Caco-2 (cell line): ENCODE data around the gene PARD6G. TPM values are rescaled to one million over a fixed set of nuclear protein-coding genes. Genes with fewer than 3 reads are reported as not detected.
A peak's percentile ranks its signal among the peaks of the same experiment; 100 is the strongest.

Experiments used
- BruUV-seq: library from RNA; stranded (reverse); fragments of 400-500 nt; replicated peaks from 2 replicates; lab custom pipeline; 2021; lab: Mats Ljungman, UMichigan
- CTCF ChIA-PET: fragments of 300-600 bp; sonication (Branson Sonifier 250); formaldehyde crosslinking; loops from one replicate; lab custom pipeline; 2022; ENCODE audit warnings: antibody characterized with exemption; lab: Charles Lee
- POLR2A ChIA-PET: fragments of 300-600 bp; sonication (Branson Sonifier 250); formaldehyde crosslinking; loops from one replicate; lab custom pipeline; 2022; ENCODE audit warnings: antibody characterized with exemption; lab: Charles Lee
- DNase-seq, 2 experiments: peaks; one replicate each; pipeline versions ENCODE4 v3.0.0 to v3.0.0-alpha.2; 2020 to 2022
- H3K27me3 ChIP-seq: replicated peaks from 2 replicates; pipeline ENCODE4 v1.6.0; 2011; ENCODE audit warnings: low read length; ENCODE audit not compliant: control insufficient read depth, insufficient read depth
- H3K36me3 ChIP-seq: 2 replicates; pipeline ENCODE4 v1.5.1; 2011; ENCODE audit warnings: low read length; ENCODE audit not compliant: control insufficient read depth, insufficient read depth
- H3K4me1 ChIP-seq: fragments of 250-450 bp; sonication (Bioruptor Pico); 2 replicates; pipeline ENCODE4 v1.5.1; 2020; ENCODE audit warnings: mild to moderate bottlenecking
- H3K4me3 ChIP-seq: 2 replicates; pipeline ENCODE4 v1.5.1; 2011; ENCODE audit warnings: low read depth, mild to moderate bottlenecking, control low read depth, low read length
- H3K9me3 ChIP-seq: fragments of 250-450 bp; sonication (Bioruptor Pico); 2 replicates; pipeline ENCODE4 v1.5.1; 2020; ENCODE audit warnings: mild to moderate bottlenecking, moderate library complexity
- H3K27ac Mint-ChIP-seq: one replicate; pipeline ENCODE4 v1.8.0; 2022; ENCODE audit warnings: mixed read lengths; ENCODE audit not compliant: unreplicated experiment
- H3K27me3 Mint-ChIP-seq: one replicate; pipeline ENCODE4 v1.8.0; 2022; ENCODE audit warnings: mixed read lengths; ENCODE audit not compliant: insufficient read depth, unreplicated experiment
- H3K36me3 Mint-ChIP-seq: one replicate; pipeline ENCODE4 v1.8.0; 2022; ENCODE audit warnings: mild to moderate bottlenecking, mixed read lengths; ENCODE audit not compliant: insufficient read depth, unreplicated experiment
- H3K4me1 Mint-ChIP-seq: one replicate; pipeline ENCODE4 v1.8.0; 2022; ENCODE audit warnings: low read depth, mixed read lengths; ENCODE audit not compliant: unreplicated experiment
- H3K4me3 Mint-ChIP-seq: one replicate; pipeline ENCODE4 v1.8.0; 2022; ENCODE audit warnings: mild to moderate bottlenecking, moderate library complexity, mixed read lengths; ENCODE audit not compliant: unreplicated experiment
- H3K9me3 Mint-ChIP-seq: one replicate; pipeline ENCODE4 v1.8.0; 2022; ENCODE audit warnings: mixed read lengths; ENCODE audit not compliant: unreplicated experiment
- CTCF ChIP-seq, 2 experiments: fragments of 200-600 bp in 1 of 2; IDR thresholded peaks; 1 replicate in 1 of 2; 2 replicates in 1 of 2; pipeline versions ENCODE4 v1.5.1 to v1.8.0; 2011 to 2022; ENCODE audit warnings: antibody characterized with exemption in 1 of 2, control low read depth in 1 of 2, inconsistent platforms in 1 of 2, low read depth in 1 of 2, low read length in 1 of 2, mild to moderate bottlenecking in 1 of 2, moderate library complexity in 1 of 2; ENCODE audit not compliant: insufficient read depth in 1 of 2, severe bottlenecking in 1 of 2, unreplicated experiment in 1 of 2
- intact Hi-C: fragments of 100-400 bp; cut with micrococcal nuclease; formaldehyde crosslinking; loops from one replicate; pipeline ENCODE4 v1.10.0; 2022; ENCODE audit not compliant: unreplicated experiment
- total RNA-seq: library from RNA; stranded (reverse); gene quantifications from 2 replicates; pipeline ENCODE4 v1.2.3, GENCODE V29; 2022

The PARD6G gene
- total RNA-seq, 1 experiment from 2014 or later: 1.3 TPM

- no peaks in the 10 kb centered on the region for H3K36me3 ChIP-seq
- no peaks in the 10 kb centered on the region for H3K4me1 ChIP-seq
- ChIA-PET CTCF (interaction anchor here (1.1 kb wide), 1 partner anchor 55 kb away, joined by 3 read pairs; no protein-coding TSS in a partner anchor), POLR2A (no interaction called here)
- Mint-ChIP-seq H3K4me1 (no peaks in the 10 kb centered on the region), H3K9me3 (no peaks in the 10 kb centered on the region), H3K27ac (peak overlapping the region; percentile 55), H3K27me3 (no peaks in the 10 kb centered on the region), H3K4me3 (no peak overlapping the region), H3K36me3 (no peaks in the 10 kb centered on the region)
- H3K9me3 ChIP-seq: no peaks in the 10 kb centered on the region
- DNase-seq: peak in 1 of 2 experiments; percentile 4
- peak in 1 of 2 experiments; percentile 17 for TF ChIP-seq CTCF (IDR thresholded peaks at IDR 0.05; ENCODE audit: insufficient read depth in 1 of 2, low read depth in 1 of 2, low read length in 1 of 2, severe bottlenecking in 1 of 2, unreplicated experiment in 1 of 2)
- BruUV-seq: no TSS peak
- no peaks in the 10 kb centered on the region for H3K27me3 ChIP-seq
- intact Hi-C loops: no loop called here
- no peak overlapping the region for H3K4me3 ChIP-seq
Observed at GRCh38 chr18:80200171-80200931, 47.0 kb downstream of the PARD6G start.

- POLR2A ChIA-PET: no interaction called here
- Mint-ChIP-seq H3K27me3 (no peaks in the 10 kb centered on the region), H3K27ac (no peak overlapping the region), H3K36me3 (no peaks in the 10 kb centered on the region), H3K4me1 (no peaks in the 10 kb centered on the region), H3K9me3 (no peaks in the 10 kb centered on the region), H3K4me3 (no peak overlapping the region)
- Histone ChIP-seq H3K9me3 (no peaks in the 10 kb centered on the region), H3K27me3 (no peaks in the 10 kb centered on the region), H3K4me1 (no peaks in the 10 kb centered on the region), H3K4me3 (no peak overlapping the region), H3K36me3 (no peaks in the 10 kb centered on the region)
- BruUV-seq: no TSS peak
- intact Hi-C loops: no loop called here
- no peak for DNase-seq
- TF ChIP-seq CTCF (IDR thresholded peaks at IDR 0.05; ENCODE audit: insufficient read depth in 1 of 2, low read depth in 1 of 2, low read length in 1 of 2, severe bottlenecking in 1 of 2, unreplicated experiment in 1 of 2): no peak
- CTCF ChIA-PET: no interaction called here
Observed at GRCh38 chr18:80198994-80199748, 48.1 kb downstream of the PARD6G start.

- no peak for DNase-seq
- intact Hi-C loops: no loop called here
- Mint-ChIP-seq H3K9me3 (no peaks in the 10 kb centered on the region), H3K4me3 (no peak overlapping the region), H3K36me3 (no peaks in the 10 kb centered on the region), H3K27ac (no peak overlapping the region), H3K4me1 (no peaks in the 10 kb centered on the region), H3K27me3 (no peaks in the 10 kb centered on the region)
- ChIA-PET POLR2A (no interaction called here), CTCF (no interaction called here)
- no peaks in the 10 kb centered on the region for H3K9me3 ChIP-seq
- BruUV-seq: no TSS peak
- no peak overlapping the region for H3K4me3 ChIP-seq
- H3K27me3 ChIP-seq: no peaks in the 10 kb centered on the region
- no peaks in the 10 kb centered on the region for H3K36me3 ChIP-seq
- TF ChIP-seq CTCF (IDR thresholded peaks at IDR 0.05; ENCODE audit: insufficient read depth in 1 of 2, low read depth in 1 of 2, low read length in 1 of 2, severe bottlenecking in 1 of 2, unreplicated experiment in 1 of 2): no peak
- H3K4me1 ChIP-seq: no peaks in the 10 kb centered on the region
Observed at GRCh38 chr18:80198391-80198790, 48.9 kb downstream of the PARD6G start.
